Measurements from ENCODE around the gene BMPR1B. TPM values are rescaled to one million over a fixed set of nuclear protein-coding genes. Genes with fewer than 3 reads are reported as not detected.
"Not testable (repeated sequence)": the region's sequence is repeated elsewhere in the genome, so short reads cannot be mapped to it uniquely, and the experiment has no call there.

The BMPR1B gene
- total and polyA plus RNA-seq, 2 donors (not counting 1 experiment from before 2014, with no cell fraction given) = not detected

- CTCF ChIA-PET = no interaction called here
- intact Hi-C loops (cut with micrococcal nuclease) = no loop called here
- WGBS (ENCODE audit: insufficient coverage) = no CpG with 5 or more reads among the region's 1 CpG
Measured at GRCh38 chr4:94828882-94829281, 71.1 kb downstream of the BMPR1B start.

GRCh38 chr4:94831607-94832006, 73.9 kb downstream of the BMPR1B start:
- TF ChIP-seq EZH2 (IDR thresholded peaks at IDR 0.05; ENCODE audit: borderline replicate concordance, insufficient read depth, low read depth, low read length, poor library complexity, severe bottlenecking) (no peak), CTCF (IDR thresholded peaks at IDR 0.05) (no peak)
- H4K20me1 ChIP-seq (ENCODE audit: control insufficient read depth, insufficient read depth, low read length, poor library complexity, severe bottlenecking) = no peaks in the 10 kb centered on the region
- no peak overlapping the region for H3K9ac ChIP-seq (ENCODE audit: low read length)
- WGBS (ENCODE audit: insufficient coverage) = no CpG with 5 or more reads among the region's 2 CpGs
- DNase-seq (no peak), ATAC-seq (ENCODE audit: low read depth) (no peak)
- H2AFZ ChIP-seq (ENCODE audit: insufficient read depth, low read depth, low read length, poor library complexity, severe bottlenecking) = no peak overlapping the region
- no peaks in the 10 kb centered on the region for H3K79me2 ChIP-seq (ENCODE audit: control insufficient read depth, insufficient read depth, low read length)
- no peaks in the 10 kb centered on the region for H3K9me3 ChIP-seq (ENCODE audit: control extremely low read depth in 1 of 3, control insufficient read depth in 2 of 3, insufficient read depth in 1 of 3, low read length in 2 of 3)
- no peaks in the 10 kb centered on the region for H3K27me3 ChIP-seq (replicated peaks in 1 of 4; ENCODE audit: control extremely low read depth in 1 of 4, control insufficient read depth in 3 of 4, insufficient read depth in 4 of 4, low read length in 3 of 4)
- no peaks in the 10 kb centered on the region for H3K4me1 ChIP-seq (ENCODE audit: control insufficient read depth in 2 of 2, insufficient read depth in 2 of 2, low read length in 2 of 2)
- no peak overlapping the region for H3K27ac ChIP-seq (ENCODE audit: low read length in 2 of 2)
- Mint-ChIP-seq H3K9me3 (ENCODE audit: insufficient read depth) (no peaks in the 10 kb centered on the region), H3K4me1 (no peaks in the 10 kb centered on the region), H3K4me3 (no peak overlapping the region), H3K27ac (no peak overlapping the region), H3K27me3 (no peaks in the 10 kb centered on the region)
- no peaks in the 10 kb centered on the region for H3K36me3 ChIP-seq (replicated peaks in 1 of 2; ENCODE audit: control extremely low read depth in 1 of 2, control insufficient read depth in 1 of 2, extremely low read depth in 1 of 2, insufficient read depth in 2 of 2, low read length in 1 of 2)
- ChIA-PET POLR2A (no interaction called here), CTCF (no interaction called here)
- intact Hi-C loops (cut with micrococcal nuclease) = no loop called here
- H3K4me2 ChIP-seq (replicated peaks; ENCODE audit: low read depth, low read length, poor library complexity, severe bottlenecking) = no peak overlapping the region
- H3K4me3 ChIP-seq (ENCODE audit: control extremely low read depth in 1 of 5, extremely low read depth in 1 of 5, insufficient read depth in 1 of 5, low read depth in 2 of 5, low read length in 4 of 5) = no peak overlapping the region

More at GRCh38 chr4:94828882-94829281, 71.1 kb downstream of the BMPR1B start:
- Histone ChIP-seq H3K9me3 (ENCODE audit: control extremely low read depth in 1 of 3, control insufficient read depth in 2 of 3, insufficient read depth in 1 of 3, low read length in 2 of 3) (no peaks in the 10 kb centered on the region), H3K9ac (ENCODE audit: low read length) (no peak overlapping the region), H3K4me1 (ENCODE audit: control insufficient read depth in 2 of 2, insufficient read depth in 2 of 2, low read length in 2 of 2) (no peaks in the 10 kb centered on the region), H3K79me2 (ENCODE audit: control insufficient read depth, insufficient read depth, low read length) (no peaks in the 10 kb centered on the region), H3K27me3 (replicated peaks in 1 of 4; ENCODE audit: control extremely low read depth in 1 of 4, control insufficient read depth in 3 of 4, insufficient read depth in 4 of 4, low read length in 3 of 4) (no peaks in the 10 kb centered on the region), H3K36me3 (replicated peaks in 1 of 2; ENCODE audit: control extremely low read depth in 1 of 2, control insufficient read depth in 1 of 2, extremely low read depth in 1 of 2, insufficient read depth in 2 of 2, low read length in 1 of 2) (no peaks in the 10 kb centered on the region), H3K4me3 (ENCODE audit: control extremely low read depth in 1 of 5, extremely low read depth in 1 of 5, insufficient read depth in 1 of 5, low read depth in 2 of 5, low read length in 4 of 5) (no peak overlapping the region), H2AFZ (ENCODE audit: insufficient read depth, low read depth, low read length, poor library complexity, severe bottlenecking) (no peak overlapping the region), H3K27ac (ENCODE audit: low read length in 2 of 2) (no peak overlapping the region), H4K20me1 (ENCODE audit: control insufficient read depth, insufficient read depth, low read length, poor library complexity, severe bottlenecking) (no peaks in the 10 kb centered on the region), H3K4me2 (replicated peaks; ENCODE audit: low read depth, low read length, poor library complexity, severe bottlenecking) (no peak overlapping the region)
- Mint-ChIP-seq H3K27ac (no peak overlapping the region), H3K4me1 (no peaks in the 10 kb centered on the region), H3K9me3 (ENCODE audit: insufficient read depth) (no peaks in the 10 kb centered on the region), H3K4me3 (no peak overlapping the region), H3K27me3 (no peaks in the 10 kb centered on the region)
- ATAC-seq (ENCODE audit: low read depth) = no peak
- TF ChIP-seq EZH2 (IDR thresholded peaks at IDR 0.05; ENCODE audit: borderline replicate concordance, insufficient read depth, low read depth, low read length, poor library complexity, severe bottlenecking) (no peak), CTCF (IDR thresholded peaks at IDR 0.05) (no peak)
- DNase-seq = no peak
- POLR2A ChIA-PET = no interaction called here

- intact Hi-C loops (cut with micrococcal nuclease); H3K9ac ChIP-seq (ENCODE audit: low read length); H3K9me3 Mint-ChIP-seq (ENCODE audit: insufficient read depth); ATAC-seq (ENCODE audit: low read depth); H2AFZ ChIP-seq (ENCODE audit: insufficient read depth, low read depth, low read length, poor library complexity, severe bottlenecking); H4K20me1 ChIP-seq (ENCODE audit: control insufficient read depth, insufficient read depth, low read length, poor library complexity, severe bottlenecking); H3K4me1 ChIP-seq (ENCODE audit: control insufficient read depth in 2 of 2, insufficient read depth in 2 of 2, low read length in 2 of 2); H3K4me1 Mint-ChIP-seq; H3K27me3 Mint-ChIP-seq; H3K27ac Mint-ChIP-seq; H3K9me3 ChIP-seq (ENCODE audit: control extremely low read depth in 1 of 3, control insufficient read depth in 2 of 3, insufficient read depth in 1 of 3, low read length in 2 of 3); DNase-seq; CTCF ChIA-PET; H3K27me3 ChIP-seq (replicated peaks in 1 of 4; ENCODE audit: control extremely low read depth in 1 of 4, control insufficient read depth in 3 of 4, insufficient read depth in 4 of 4, low read length in 3 of 4); H3K36me3 ChIP-seq (replicated peaks in 1 of 2; ENCODE audit: control extremely low read depth in 1 of 2, control insufficient read depth in 1 of 2, extremely low read depth in 1 of 2, insufficient read depth in 2 of 2, low read length in 1 of 2); H3K4me3 ChIP-seq (ENCODE audit: control extremely low read depth in 1 of 5, extremely low read depth in 1 of 5, insufficient read depth in 1 of 5, low read depth in 2 of 5, low read length in 4 of 5); H3K79me2 ChIP-seq (ENCODE audit: control insufficient read depth, insufficient read depth, low read length); H3K4me2 ChIP-seq (replicated peaks; ENCODE audit: low read depth, low read length, poor library complexity, severe bottlenecking); POLR2A ChIA-PET; H3K27ac ChIP-seq (ENCODE audit: low read length in 2 of 2); H3K4me3 Mint-ChIP-seq: not testable (repeated sequence)
- 100% methylated on average over 4 of the region's 5 CpGs for WGBS (ENCODE audit: insufficient coverage)
Measured at GRCh38 chr4:94832329-94832728, 74.6 kb downstream of the BMPR1B start.
